B cell (primary cell): ENCODE data around the gene THSD7A. TPM values are rescaled to one million over a fixed set of nuclear protein-coding genes. Genes with fewer than 3 reads are reported as not detected.

Source experiments
- ATAC-seq: fragments of 200-7000 bp; cut with Tn5 transposase; one replicate; pipeline ENCODE4 v1.10.0; 2021; ENCODE audit warnings: low read depth, mild to moderate bottlenecking, moderate number of reproducible peaks, moderate library complexity
- CTCF ChIA-PET: fragments of 350-600 bp; sonication (Branson Sonifier 250); formaldehyde crosslinking; loops from one replicate; lab custom pipeline; 2021; ENCODE audit warnings: antibody characterized with exemption, inconsistent platforms; lab: Charles Lee
- POLR2A ChIA-PET: fragments of 350-600 bp; sonication (Branson Sonifier 250); formaldehyde crosslinking; loops from one replicate; lab custom pipeline; 2021; ENCODE audit warnings: antibody characterized with exemption; lab: Charles Lee
- DNase-seq: peaks from one replicate; pipeline ENCODE4 v3.0.0; 2013
- H2AFZ ChIP-seq: 2 replicates; pipeline ENCODE4 v1.6.1; 2012; ENCODE audit warnings: mild to moderate bottlenecking, low read depth, low read length; ENCODE audit not compliant: insufficient read depth, poor library complexity, severe bottlenecking
- H3K27ac ChIP-seq, 2 donors: 1 replicate in 1 of 2; 2 replicates in 1 of 2; pipeline ENCODE4 v1.5.1; 2012 to 2013; ENCODE audit warnings: low read length in 2 of 2, mild to moderate bottlenecking in 2 of 2, moderate library complexity in 1 of 2
- H3K27me3 ChIP-seq, 4 experiments: fragments of 200-600 bp in 1 of 4; sonication (generic) in 1 of 4; replicated peaks in 1 of 4; 1 replicate in 2 of 4; 2 replicates in 2 of 4; pipeline versions ENCODE4 v1.6.1 to v1.7.0; 2013 to 2016; ENCODE audit warnings: low read length in 3 of 4, mild to moderate bottlenecking in 2 of 4, mixed read lengths in 1 of 4, moderate library complexity in 1 of 4; ENCODE audit not compliant: insufficient read depth in 4 of 4, control insufficient read depth in 3 of 4; ENCODE audit errors: control extremely low read depth in 1 of 4
- H3K36me3 ChIP-seq, 2 experiments: replicated peaks in 1 of 2; 1 replicate in 1 of 2; 2 replicates in 1 of 2; pipeline versions ENCODE4 v1.6.1 to v1.7.1; 2013; ENCODE audit warnings: low read length in 1 of 2; ENCODE audit not compliant: insufficient read depth in 2 of 2, control insufficient read depth in 1 of 2; ENCODE audit errors: control extremely low read depth in 1 of 2, extremely low read depth in 1 of 2
- H3K4me1 ChIP-seq, 2 donors: fragments of 200-600 bp in 1 of 2; sonication (generic) in 1 of 2; 1 replicate in 1 of 2; 2 replicates in 1 of 2; pipeline versions ENCODE4 v1.5.1 to v1.6.1; 2013 to 2017; ENCODE audit warnings: low read length in 2 of 2; ENCODE audit not compliant: control insufficient read depth in 2 of 2, insufficient read depth in 2 of 2
- H3K4me2 ChIP-seq: replicated peaks from 2 replicates; pipeline ENCODE3; 2012; ENCODE audit warnings: mild to moderate bottlenecking, low read depth, low read length; ENCODE audit not compliant: poor library complexity, severe bottlenecking
- H3K4me3 ChIP-seq, 5 experiments: fragments of 200-600 bp in 1 of 5; sonication (generic) in 1 of 5; 1 replicate in 3 of 5; 2 replicates in 2 of 5; pipeline versions ENCODE4 v1.5.1 to v1.7.0; 2011 to 2016; ENCODE audit warnings: low read length in 4 of 5, mild to moderate bottlenecking in 4 of 5, low read depth in 2 of 5, control low read depth in 1 of 5, moderate library complexity in 1 of 5; ENCODE audit not compliant: insufficient read depth in 1 of 5; ENCODE audit errors: control extremely low read depth in 1 of 5, extremely low read depth in 1 of 5
- H3K79me2 ChIP-seq: fragments of 200-600 bp; sonication (generic); one replicate; pipeline ENCODE4 v1.6.0; 2016; ENCODE audit warnings: low read length; ENCODE audit not compliant: control insufficient read depth, insufficient read depth
- H3K9ac ChIP-seq: fragments of 200-600 bp; sonication (generic); 2 replicates; pipeline ENCODE4 v1.6.1; 2017; ENCODE audit warnings: mild to moderate bottlenecking, low read length, moderate library complexity
- H3K9me3 ChIP-seq, 3 donors: one replicate each; pipeline versions ENCODE4 v1.6.1 to v1.7.1; 2013; ENCODE audit warnings: low read length in 2 of 3; ENCODE audit not compliant: control insufficient read depth in 2 of 3, insufficient read depth in 1 of 3; ENCODE audit errors: control extremely low read depth in 1 of 3
- H4K20me1 ChIP-seq: 2 replicates; pipeline ENCODE4 v1.6.0; 2012; ENCODE audit warnings: mild to moderate bottlenecking, low read length; ENCODE audit not compliant: insufficient read depth, control insufficient read depth, poor library complexity, severe bottlenecking
- H3K27ac Mint-ChIP-seq: one replicate; pipeline ENCODE4 v1.8.0; 2021; ENCODE audit warnings: mixed read lengths
- H3K27me3 Mint-ChIP-seq: one replicate; pipeline ENCODE4 v1.8.0; 2021; ENCODE audit warnings: mixed read lengths
- H3K4me1 Mint-ChIP-seq: one replicate; pipeline ENCODE4 v1.8.0; 2021; ENCODE audit warnings: mixed read lengths
- H3K4me3 Mint-ChIP-seq: one replicate; pipeline ENCODE4 v1.8.0; 2021; ENCODE audit warnings: mixed read lengths
- H3K9me3 Mint-ChIP-seq: one replicate; pipeline ENCODE4 v1.8.0; 2022; ENCODE audit warnings: mixed read lengths; ENCODE audit not compliant: insufficient read depth
- EZH2 ChIP-seq: IDR thresholded peaks from 2 replicates; pipeline ENCODE4 v1.6.1; 2012; ENCODE audit warnings: borderline replicate concordance, low read depth, mild to moderate bottlenecking, moderate library complexity, low read length; ENCODE audit not compliant: insufficient read depth, poor library complexity, severe bottlenecking
- WGBS: methylation state at CpG from one replicate; pipeline ENCODE4 v1.1.5; 2013; ENCODE audit warnings: missing lambda C conversion rate; ENCODE audit not compliant: insufficient coverage; 5-methylcytosine and 5-hydroxymethylcytosine counted together
- intact Hi-C: fragments of 100-400 bp; cut with micrococcal nuclease; formaldehyde crosslinking; loops from one replicate; pipeline ENCODE4 v1.10.0; 2022
- polyA plus RNA-seq: library from polyadenylated mRNA; depleted of rRNA; stranded (reverse); fragments of >200 nt; gene quantifications from 2 replicates; pipeline ENCODE4 v1.2.3, GENCODE V29; 2012
- total RNA-seq, 2 donors: library from RNA; stranded (reverse); fragments of 120-200 nt in 1 of 2; gene quantifications; 1 replicate in 1 of 2; 2 replicates in 1 of 2; pipeline versions ENCODE4 v1.2.3 to v1.2.4, GENCODE V29; 2013 to 2022
- TF ChIP-seq, protein P1 (sequence below): fragments of 200-600 bp; IDR thresholded peaks from one replicate; pipeline ENCODE4 v1.8.0; 2022; ENCODE audit warnings: antibody characterized with exemption, mild to moderate bottlenecking

The THSD7A gene
- total and polyA plus RNA-seq, 2 donors (not counting 1 experiment from before 2014, with no cell fraction given): not detected

DNA sequence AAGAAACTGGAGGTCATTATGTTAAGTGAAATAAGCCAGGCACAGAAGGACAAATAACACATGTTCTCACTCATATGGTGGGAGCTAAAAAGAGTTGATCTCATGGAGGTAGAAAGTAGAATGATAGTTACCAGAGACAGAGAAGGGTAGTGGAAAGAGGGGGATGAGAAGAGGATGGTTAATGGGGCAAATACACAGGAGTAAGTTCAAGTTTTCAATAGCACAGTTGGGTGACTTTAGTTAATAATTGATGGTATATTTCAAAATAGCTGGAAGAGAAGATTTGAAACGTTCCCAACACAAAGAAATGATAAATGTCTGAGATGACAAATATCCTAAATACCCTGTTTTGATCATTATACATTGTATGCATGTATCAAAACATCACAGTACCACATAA is 261.8 kb downstream of the THSD7A start:
- H3K4me3 Mint-ChIP-seq: no peak overlapping the region
- Histone ChIP-seq H3K4me2 (no peak overlapping the region), H3K36me3 (no peaks in the 10 kb centered on the region), H2AFZ (no peak overlapping the region), H3K79me2 (no peaks in the 10 kb centered on the region), H3K4me3 (no peak overlapping the region), H3K27me3 (no peaks in the 10 kb centered on the region), H3K9me3 (no peaks in the 10 kb centered on the region), H3K9ac (no peak overlapping the region), H3K4me1 (no peaks in the 10 kb centered on the region), H3K27ac (no peak overlapping the region), H4K20me1 (no peaks in the 10 kb centered on the region)
- TF ChIP-seq, protein P1, sequence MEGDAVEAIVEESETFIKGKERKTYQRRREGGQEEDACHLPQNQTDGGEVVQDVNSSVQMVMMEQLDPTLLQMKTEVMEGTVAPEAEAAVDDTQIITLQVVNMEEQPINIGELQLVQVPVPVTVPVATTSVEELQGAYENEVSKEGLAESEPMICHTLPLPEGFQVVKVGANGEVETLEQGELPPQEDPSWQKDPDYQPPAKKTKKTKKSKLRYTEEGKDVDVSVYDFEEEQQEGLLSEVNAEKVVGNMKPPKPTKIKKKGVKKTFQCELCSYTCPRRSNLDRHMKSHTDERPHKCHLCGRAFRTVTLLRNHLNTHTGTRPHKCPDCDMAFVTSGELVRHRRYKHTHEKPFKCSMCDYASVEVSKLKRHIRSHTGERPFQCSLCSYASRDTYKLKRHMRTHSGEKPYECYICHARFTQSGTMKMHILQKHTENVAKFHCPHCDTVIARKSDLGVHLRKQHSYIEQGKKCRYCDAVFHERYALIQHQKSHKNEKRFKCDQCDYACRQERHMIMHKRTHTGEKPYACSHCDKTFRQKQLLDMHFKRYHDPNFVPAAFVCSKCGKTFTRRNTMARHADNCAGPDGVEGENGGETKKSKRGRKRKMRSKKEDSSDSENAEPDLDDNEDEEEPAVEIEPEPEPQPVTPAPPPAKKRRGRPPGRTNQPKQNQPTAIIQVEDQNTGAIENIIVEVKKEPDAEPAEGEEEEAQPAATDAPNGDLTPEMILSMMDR: no peak
- TF ChIP-seq EZH2: no peak
- H3K9me3 Mint-ChIP-seq: no peaks in the 10 kb centered on the region
- no peak overlapping the region for H3K27ac Mint-ChIP-seq
- H3K4me1 Mint-ChIP-seq: no peaks in the 10 kb centered on the region
- CTCF ChIA-PET: no interaction called here
- H3K27me3 Mint-ChIP-seq: no peaks in the 10 kb centered on the region
- ATAC-seq (no peak), DNase-seq (no peak)
- WGBS: no CpG with 5 or more reads among the region's 1 CpG
- POLR2A ChIA-PET: no interaction called here
- intact Hi-C loops: no loop called here

DNA sequence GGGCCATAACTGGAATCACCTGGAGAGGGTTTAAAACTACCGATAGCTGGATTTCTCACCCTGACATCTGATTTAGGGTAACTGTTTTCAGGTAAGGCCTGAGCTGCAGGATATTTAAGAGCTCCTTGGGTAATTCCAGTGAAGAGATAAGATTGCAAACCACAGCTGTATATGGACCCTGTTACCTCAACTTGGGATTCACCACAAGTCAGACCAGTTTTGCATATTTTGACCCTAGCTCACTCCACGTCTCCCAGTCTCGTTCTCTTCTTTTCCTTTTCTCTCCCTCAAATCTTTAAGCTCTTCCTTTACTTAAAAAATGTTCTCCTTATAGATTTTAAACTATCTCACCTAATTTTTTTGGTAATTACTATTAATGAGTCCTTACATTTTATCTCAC is 264.4 kb downstream of the THSD7A start:
- no peaks in the 10 kb centered on the region for H3K4me1 Mint-ChIP-seq
- no peak overlapping the region for H3K4me3 Mint-ChIP-seq
- Histone ChIP-seq H4K20me1 (no peaks in the 10 kb centered on the region), H3K9ac (no peak overlapping the region), H3K27me3 (no peaks in the 10 kb centered on the region), H3K79me2 (no peaks in the 10 kb centered on the region), H3K4me2 (no peak overlapping the region), H3K36me3 (no peaks in the 10 kb centered on the region), H3K27ac (no peak overlapping the region), H3K4me3 (no peak overlapping the region), H2AFZ (no peak overlapping the region), H3K4me1 (no peaks in the 10 kb centered on the region), H3K9me3 (no peaks in the 10 kb centered on the region)
- no peaks in the 10 kb centered on the region for H3K27me3 Mint-ChIP-seq
- intact Hi-C loops: no loop called here
- CTCF ChIA-PET: no interaction called here
- WGBS: 100% methylated on average over 1 of the region's 3 CpGs
- ATAC-seq: no peak
- TF ChIP-seq, protein P1: no peak
- TF ChIP-seq EZH2: no peak
- no peaks in the 10 kb centered on the region for H3K9me3 Mint-ChIP-seq
- no peak overlapping the region for H3K27ac Mint-ChIP-seq
- POLR2A ChIA-PET: no interaction called here
- no peak for DNase-seq
